ENCODE data around the gene RNFT1.
"Not testable (repeated sequence)": the region's sequence is repeated elsewhere in the genome, so short reads cannot be mapped to it uniquely, and the experiment has no call there.

Gene RNFT1

DNA sequence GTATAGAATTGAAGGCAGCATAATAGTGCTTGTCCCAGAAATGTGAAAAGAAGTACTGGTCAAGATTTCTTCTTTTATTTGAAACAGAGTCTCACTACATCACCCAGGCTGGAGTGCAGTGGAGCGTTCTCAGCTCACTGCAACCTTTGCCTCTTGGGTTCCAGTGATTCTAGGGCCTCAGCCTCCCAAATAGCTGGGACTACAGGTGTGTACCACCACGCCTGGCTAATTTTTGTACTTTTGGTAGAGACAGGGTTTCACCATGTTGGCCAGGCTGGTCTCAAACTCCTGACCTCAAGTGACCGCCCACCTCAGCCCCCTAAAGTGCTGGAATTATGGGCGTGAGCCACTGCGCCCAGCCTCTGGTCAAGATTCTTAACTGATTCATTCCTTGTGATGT is 43.9 kb downstream of the RNFT1 start:
- not testable (repeated sequence) for DNase-seq

DNA sequence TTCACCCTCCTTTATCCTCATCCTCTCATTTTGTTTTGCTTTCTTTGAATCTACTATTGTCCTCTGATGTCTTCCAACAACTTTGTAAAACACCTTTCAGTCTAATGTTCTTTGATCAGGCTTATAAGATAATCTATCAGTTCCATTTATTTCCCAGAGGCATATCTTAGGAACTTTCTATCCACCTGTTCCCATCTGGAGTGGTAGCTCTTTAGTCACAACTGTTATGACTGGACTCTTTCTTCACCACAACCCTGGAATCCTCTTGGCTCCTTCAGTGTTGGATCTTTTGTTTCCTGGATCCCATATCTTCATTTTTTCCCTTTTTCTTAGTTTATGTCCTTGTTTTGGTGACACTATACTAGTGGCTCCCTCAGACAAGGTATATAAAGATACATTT is 48.1 kb downstream of the RNFT1 start:
- no peak for DNase-seq

DNA sequence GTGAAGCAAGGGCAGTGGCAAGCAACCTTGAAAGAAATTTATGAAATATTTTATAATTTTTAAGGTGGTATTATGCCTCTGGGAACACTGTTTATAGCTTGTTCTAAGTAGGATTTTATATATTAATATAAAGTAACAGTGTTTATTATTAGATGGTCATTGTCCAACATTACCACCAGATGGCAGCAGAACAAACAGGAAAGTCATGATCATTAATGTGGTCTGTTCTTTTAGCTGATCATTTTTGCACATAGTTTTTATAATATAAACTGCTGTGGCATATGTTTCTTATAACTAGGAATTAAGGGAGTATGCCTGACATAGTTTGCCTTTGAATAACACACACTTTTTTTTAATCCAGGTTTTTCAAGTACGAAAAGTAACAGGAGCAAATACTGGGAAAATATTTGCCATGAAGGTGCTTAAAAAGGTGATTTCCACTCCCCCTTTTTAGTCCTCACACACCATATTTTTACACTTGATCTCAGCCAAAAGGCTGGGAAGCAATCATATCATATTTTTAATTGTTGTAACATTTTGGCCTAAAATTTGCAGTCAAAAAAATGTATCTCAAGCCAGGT is 50.2 kb downstream of the RNFT1 start:
- DNase-seq, result no peak

DNA sequence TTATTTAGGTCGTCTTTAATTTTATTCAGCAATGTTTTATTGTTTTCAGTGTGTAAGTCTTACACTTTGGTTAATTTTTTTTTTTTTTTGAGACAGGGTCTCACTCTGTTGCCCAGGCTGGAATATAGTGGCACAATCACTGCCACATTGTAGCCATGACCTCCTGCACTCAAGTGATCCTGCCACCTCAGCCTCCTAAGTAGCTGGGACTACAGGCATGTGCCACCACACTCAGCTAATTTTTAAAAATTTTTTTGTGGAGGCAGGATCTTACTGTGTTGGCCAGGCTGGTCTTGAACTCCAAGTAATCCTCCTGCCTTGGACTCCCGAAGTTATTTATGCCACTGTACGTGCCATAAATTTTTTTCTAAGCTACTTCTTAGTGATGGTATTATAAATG is 57.1 kb downstream of the RNFT1 start:
- no peak for DNase-seq

DNA sequence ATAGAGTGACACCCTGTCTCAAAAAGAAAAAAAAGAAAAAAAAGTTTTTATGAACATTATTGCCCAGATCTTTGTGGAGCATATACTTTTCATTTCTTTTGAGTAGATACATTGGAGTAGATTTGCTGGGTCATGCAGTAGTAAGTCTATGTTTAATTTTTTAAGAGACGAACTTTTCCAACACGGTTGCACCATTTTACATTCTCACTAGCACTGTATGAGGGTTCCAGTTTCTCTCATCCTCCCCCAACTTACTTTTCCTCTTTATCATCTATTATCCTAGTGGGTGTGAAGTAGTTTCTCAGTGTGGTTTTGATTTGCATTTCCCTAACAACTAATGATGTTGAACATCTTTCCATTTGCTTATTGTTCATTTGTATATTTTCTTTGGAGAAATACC is 61.1 kb downstream of the RNFT1 start:
- no peak for DNase-seq

Data from DMS79 (cell line).